Activated CD4-positive, alpha-beta T cell treated with anti-CD3 and anti-CD28 coated beads for 36 hours (primary cell): ENCODE data around the gene ENTPD8. TPM values are rescaled to one million over a fixed set of nuclear protein-coding genes. Genes with fewer than 3 reads are reported as not detected.

Experiments
- ATAC-seq: fragments of 200-7000 bp; cut with Tn5 transposase; one replicate; pipeline ENCODE4 v1.10.0; 2021; ENCODE audit warnings: mild to moderate bottlenecking, moderate library complexity
- CTCF ChIA-PET: fragments of 350-600 bp; sonication (Branson Sonifier 250); formaldehyde crosslinking; loops from one replicate; lab custom pipeline; 2021; ENCODE audit warnings: antibody characterized with exemption; lab: Charles Lee
- POLR2A ChIA-PET: fragments of 350-600 bp; sonication (Branson Sonifier 250); formaldehyde crosslinking; loops from one replicate; lab custom pipeline; 2021; ENCODE audit warnings: antibody characterized with exemption, inconsistent platforms; lab: Charles Lee
- DNase-seq: peaks from one replicate; pipeline ENCODE4 v3.0.0-alpha.2; 2020
- H3K27ac Mint-ChIP-seq: one replicate; pipeline ENCODE4 v1.8.0; 2021; ENCODE audit warnings: mixed read lengths
- H3K27me3 Mint-ChIP-seq: one replicate; pipeline ENCODE4 v1.8.0; 2021; ENCODE audit warnings: mixed read lengths
- H3K36me3 Mint-ChIP-seq: one replicate; pipeline ENCODE4 v1.8.0; 2021; ENCODE audit warnings: low read depth, mixed read lengths
- H3K4me1 Mint-ChIP-seq: one replicate; pipeline ENCODE4 v1.8.0; 2021; ENCODE audit warnings: mixed read lengths
- H3K4me3 Mint-ChIP-seq: one replicate; pipeline ENCODE4 v1.8.0; 2021; ENCODE audit warnings: mild to moderate bottlenecking, moderate library complexity, mixed read lengths
- H3K9me3 Mint-ChIP-seq: one replicate; pipeline ENCODE4 v1.8.0; 2021; ENCODE audit warnings: low read depth, mixed read lengths
- intact Hi-C, 2 experiments: fragments of 100-400 bp; cut with DNase I in 1 of 2; cut with micrococcal nuclease in 1 of 2; formaldehyde crosslinking; loops; one replicate each; pipeline versions ENCODE4 v1.14.2 to v1.15.1; 2022 to 2024; cut with DNase I, micrococcal nuclease
- total RNA-seq, 2 experiments: library from RNA; stranded (reverse); gene quantifications; one replicate each; pipeline ENCODE4 v1.2.3, GENCODE V29; 2021

The ENTPD8 gene
- total RNA-seq, 2 experiments from 2014 or later, result not detected

DNA sequence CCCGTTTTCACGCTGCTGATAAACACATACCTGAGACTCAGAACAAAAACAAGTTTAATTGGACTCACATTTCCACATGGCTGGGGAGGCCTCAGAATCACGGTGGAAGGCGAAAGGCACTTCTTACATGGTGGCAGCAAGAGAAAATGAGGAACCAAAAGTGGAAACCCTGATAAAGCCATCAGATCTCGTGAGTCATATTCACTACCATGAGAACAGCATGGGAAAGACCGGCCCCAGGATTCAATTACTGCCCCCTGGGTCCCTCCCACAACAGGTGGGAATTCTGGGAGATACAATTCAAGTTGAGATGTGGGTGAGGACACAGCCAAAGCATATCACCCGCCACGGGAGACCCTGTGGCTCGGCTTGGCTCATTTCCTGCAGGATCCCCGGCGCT is 38.4 kb downstream of the ENTPD8 start:
- H3K27ac Mint-ChIP-seq, result no peak overlapping the region
- ATAC-seq, result no peak
- intact Hi-C loops, result no loop called here

GRCh38 chr9:137398561-137399468 is 42.3 kb downstream of the ENTPD8 start:
- ChIA-PET POLR2A (no interaction called here), CTCF (no interaction called here)
- no peak overlapping the region for H3K27ac Mint-ChIP-seq
- DNase-seq (no peak), ATAC-seq (no peak)
- intact Hi-C loops, result loop anchor here in 1 of 2 experiments (5.0 kb wide), 1 partner anchor 72 kb away; no protein-coding TSS in a partner anchor
- H3K27me3 Mint-ChIP-seq, result no peaks in the 10 kb centered on the region
- H3K36me3 Mint-ChIP-seq, result no peaks in the 10 kb centered on the region
- H3K4me3 Mint-ChIP-seq, result no peak overlapping the region
- H3K4me1 Mint-ChIP-seq, result peaks cover 20% of the 10 kb centered on the region
- H3K9me3 Mint-ChIP-seq, result no peaks in the 10 kb centered on the region

More for the DNA sequence above, 38.4 kb downstream of the ENTPD8 start:
- Mint-ChIP-seq H3K4me1 (peaks cover 11% of the 10 kb centered on the region), H3K27me3 (no peaks in the 10 kb centered on the region), H3K4me3 (no peak overlapping the region), H3K9me3 (no peaks in the 10 kb centered on the region), H3K36me3 (no peaks in the 10 kb centered on the region)
- CTCF ChIA-PET, result no interaction called here
- POLR2A ChIA-PET, result no interaction called here
- DNase-seq, result no peak

DNA sequence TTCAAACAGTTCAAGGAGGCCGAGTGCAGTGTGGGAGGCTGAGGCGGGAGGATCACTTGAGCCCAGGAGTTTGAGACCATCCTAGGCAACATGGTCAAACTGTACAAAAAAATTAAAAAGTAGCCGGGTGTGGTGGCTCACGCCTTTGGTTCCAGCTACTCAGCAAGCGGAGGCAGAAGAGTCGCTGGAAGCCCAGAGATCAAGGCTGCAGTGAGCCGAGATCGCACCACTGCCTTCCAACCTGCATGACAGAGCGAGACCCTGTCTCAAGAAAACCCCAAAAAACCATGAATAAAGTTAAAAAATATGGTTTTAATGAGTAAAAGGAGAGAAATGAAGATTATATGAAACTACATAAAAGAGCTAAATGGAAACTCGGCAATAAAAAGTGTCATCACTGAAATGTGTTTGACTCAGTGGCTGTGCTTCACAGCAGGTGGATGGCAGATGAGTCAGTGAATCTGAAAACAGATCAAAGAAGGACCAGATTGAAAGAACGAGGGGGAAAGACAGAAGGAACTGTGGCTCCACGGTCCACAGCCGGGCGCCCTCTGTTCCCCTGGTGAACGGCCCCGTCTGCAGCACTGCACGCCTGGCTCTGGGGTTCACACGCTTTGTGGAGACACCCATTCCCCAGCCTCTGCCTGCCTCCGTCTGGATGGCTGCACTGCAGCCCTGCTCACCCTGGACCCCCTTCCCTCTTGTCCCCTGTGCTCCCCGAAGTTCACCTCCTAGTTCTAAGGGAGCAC is 43.3 kb downstream of the ENTPD8 start:
- intact Hi-C loops, result loop anchor here in 1 of 2 experiments (5.0 kb wide), 1 partner anchor 71 kb away; no protein-coding TSS in a partner anchor
- CTCF ChIA-PET, result interaction anchor here (0.8 to 1.1 kb wide), 4 partner anchors 10 to 278 kb away, joined by 3 to 6 read pairs (median 4); partner anchors contain the start of gene NRARP
- Mint-ChIP-seq H3K27me3 (no peaks in the 10 kb centered on the region), H3K27ac (peak overlapping the region; percentile 82), H3K4me3 (peak overlapping the region; percentile 28), H3K9me3 (no peaks in the 10 kb centered on the region), H3K36me3 (no peaks in the 10 kb centered on the region), H3K4me1 (peaks cover 20% of the 10 kb centered on the region)
- ATAC-seq (peak; percentile 98), DNase-seq (peak; percentile 77)
- POLR2A ChIA-PET, result interaction anchor here (0.6 to 0.8 kb wide), 3 partner anchors 38 to 107 kb away, joined by 3 to 4 read pairs (median 3); no protein-coding TSS in a partner anchor

DNA sequence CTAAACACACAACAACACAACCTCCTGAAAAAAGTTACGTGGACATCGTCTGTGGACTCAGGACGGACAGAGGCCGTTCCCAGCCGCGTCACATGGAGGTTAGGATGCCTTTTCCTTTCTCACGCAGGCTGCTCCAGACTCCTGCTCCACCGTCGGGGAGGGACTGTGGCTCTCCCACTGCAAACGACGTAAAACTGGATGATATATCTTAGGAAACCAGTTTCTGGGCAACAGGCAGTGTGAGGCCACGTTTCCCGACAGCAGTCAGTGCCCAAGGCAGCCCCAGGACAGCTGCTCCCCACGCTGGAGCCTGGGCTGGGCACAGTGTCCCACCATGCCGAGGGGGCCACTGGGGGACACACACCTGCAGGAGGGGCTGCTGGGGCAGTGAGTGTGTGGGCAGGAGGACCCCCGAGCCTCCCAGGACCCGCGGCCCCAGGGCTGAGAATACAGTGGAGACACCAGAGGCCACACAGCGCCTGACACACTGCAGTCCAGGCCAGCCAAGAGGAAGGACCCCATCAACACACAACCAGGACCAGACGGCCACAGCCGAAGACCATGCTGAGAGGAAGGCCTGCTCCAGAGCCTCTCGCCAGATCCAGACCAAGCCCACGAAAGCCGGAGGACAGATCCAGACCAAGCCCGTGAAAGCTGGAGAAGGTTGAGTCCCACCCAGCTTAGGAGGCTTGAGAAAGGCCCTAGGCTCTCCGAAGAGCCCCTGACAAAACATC is 44.4 kb downstream of the ENTPD8 start:
- Mint-ChIP-seq H3K9me3 (no peaks in the 10 kb centered on the region), H3K36me3 (no peaks in the 10 kb centered on the region), H3K4me3 (no peak overlapping the region), H3K27ac (peak overlapping the region; percentile 82), H3K4me1 (peaks cover 20% of the 10 kb centered on the region), H3K27me3 (no peaks in the 10 kb centered on the region)
- DNase-seq (no peak), ATAC-seq (no peak)
- intact Hi-C loops, result loop anchor here in 1 of 2 experiments (5.0 kb wide), 1 partner anchor 70 kb away; no protein-coding TSS in a partner anchor
- ChIA-PET CTCF (no interaction called here), POLR2A (no interaction called here)

GRCh38 chr9:137396227-137396626 is 44.9 kb downstream of the ENTPD8 start:
- ATAC-seq (no peak), DNase-seq (no peak)
- intact Hi-C loops, result loop anchor here in 1 of 2 experiments (5.0 kb wide), 1 partner anchor 69 kb away; no protein-coding TSS in a partner anchor
- H3K4me3 Mint-ChIP-seq, result no peak overlapping the region
- POLR2A ChIA-PET, result no interaction called here
- peaks cover 20% of the 10 kb centered on the region for H3K4me1 Mint-ChIP-seq
- CTCF ChIA-PET, result no interaction called here
- H3K9me3 Mint-ChIP-seq, result no peaks in the 10 kb centered on the region
- no peaks in the 10 kb centered on the region for H3K27me3 Mint-ChIP-seq
- no peaks in the 10 kb centered on the region for H3K36me3 Mint-ChIP-seq
- no peak overlapping the region for H3K27ac Mint-ChIP-seq

DNA sequence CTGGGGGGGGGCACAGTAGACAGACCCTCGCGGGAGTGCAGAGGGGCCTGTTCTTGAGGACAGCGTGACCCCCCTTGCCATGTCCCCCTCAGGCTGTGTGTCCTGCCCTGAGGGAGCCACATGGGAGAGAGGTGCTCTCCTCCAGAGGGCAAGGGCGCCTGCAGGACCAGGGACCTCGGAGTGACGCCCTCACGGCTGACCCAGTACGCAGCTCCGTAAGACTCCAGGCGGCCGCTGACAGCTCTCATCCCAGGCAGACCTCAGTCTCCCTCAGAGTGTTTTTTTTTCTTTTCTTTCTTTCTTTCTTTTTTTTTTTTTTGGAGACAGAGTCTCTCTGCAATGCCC is 45.5 kb downstream of the ENTPD8 start:
- ATAC-seq, result no peak
- Mint-ChIP-seq H3K27ac (no peak overlapping the region), H3K4me1 (peaks cover 20% of the 10 kb centered on the region), H3K9me3 (no peaks in the 10 kb centered on the region), H3K36me3 (no peaks in the 10 kb centered on the region), H3K27me3 (no peaks in the 10 kb centered on the region), H3K4me3 (no peak overlapping the region)
- CTCF ChIA-PET, result interaction anchor here (0.7 kb wide), 1 partner anchor 192 kb away, joined by 3 read pairs; no protein-coding TSS in a partner anchor
- intact Hi-C loops, result loop anchor here in 1 of 2 experiments (5.0 kb wide), 1 partner anchor 68 kb away; no protein-coding TSS in a partner anchor
- DNase-seq, result no peak
- POLR2A ChIA-PET, result no interaction called here

GRCh38 chr9:137394866-137395665 is 46.1 kb downstream of the ENTPD8 start:
- Mint-ChIP-seq H3K4me3 (no peak overlapping the region), H3K27me3 (no peaks in the 10 kb centered on the region), H3K4me1 (peaks cover 20% of the 10 kb centered on the region), H3K36me3 (no peaks in the 10 kb centered on the region), H3K27ac (no peak overlapping the region), H3K9me3 (no peaks in the 10 kb centered on the region)
- ATAC-seq, result no peak
- no peak for DNase-seq
- POLR2A ChIA-PET, result no interaction called here
- CTCF ChIA-PET, result interaction anchor here (0.7 kb wide), 1 partner anchor 193 kb away, joined by 3 read pairs; no protein-coding TSS in a partner anchor
- intact Hi-C loops, result loop anchor here in 1 of 2 experiments (5.0 kb wide), 1 partner anchor 68 kb away; no protein-coding TSS in a partner anchor

DNA sequence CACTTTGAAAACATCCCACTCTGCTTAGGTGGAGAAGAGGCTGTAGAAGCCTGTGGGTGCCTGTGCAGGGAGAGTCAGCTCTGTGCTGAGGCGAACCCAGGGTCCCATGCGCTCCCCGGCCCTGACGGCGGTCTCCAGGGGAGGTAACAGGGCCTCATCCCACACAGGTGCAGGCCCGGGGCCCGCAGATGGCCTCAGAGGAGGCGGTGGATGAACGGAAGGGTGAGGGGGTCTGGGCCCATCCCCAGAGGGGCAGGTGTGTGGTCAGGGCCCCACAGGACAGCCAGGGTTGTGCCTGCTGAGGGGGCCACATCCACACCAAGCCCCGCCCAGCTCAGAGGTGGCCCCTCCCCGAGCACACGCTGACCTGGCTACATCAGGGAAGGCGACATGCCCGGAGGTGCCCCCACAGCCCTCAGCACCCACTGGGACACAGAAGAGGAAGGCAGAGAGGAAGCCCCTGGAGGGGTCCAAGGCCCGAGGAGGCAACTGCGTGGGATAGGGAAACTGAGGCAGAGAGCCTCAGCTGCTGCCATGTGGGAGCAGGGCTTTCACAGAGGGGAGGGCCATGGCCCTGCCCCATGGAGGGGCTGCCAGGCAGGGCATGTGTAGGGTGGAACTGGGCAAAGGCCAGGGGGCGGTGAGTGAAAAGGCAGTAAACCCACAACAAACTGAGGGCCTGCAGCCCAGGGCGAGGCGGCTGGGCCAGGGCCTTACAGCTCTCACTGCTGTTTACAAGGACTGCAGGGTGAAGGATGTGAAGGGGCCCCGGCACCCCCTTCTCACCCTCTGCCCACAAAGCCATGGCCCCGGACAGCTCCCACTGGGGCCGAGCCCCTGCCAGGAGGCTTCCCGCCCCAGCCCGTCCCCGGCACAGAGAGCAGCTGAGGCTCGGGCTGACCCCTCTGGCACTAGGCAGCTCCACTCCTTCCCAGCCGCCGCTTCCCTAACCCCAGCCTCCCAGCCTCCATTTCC is 47.7 kb downstream of the ENTPD8 start:
- DNase-seq (no peak), ATAC-seq (no peak)
- no peaks in the 10 kb centered on the region for H3K9me3 Mint-ChIP-seq
- no peaks in the 10 kb centered on the region for H3K36me3 Mint-ChIP-seq
- intact Hi-C loops, result no loop called here
- no peak overlapping the region for H3K27ac Mint-ChIP-seq
- POLR2A ChIA-PET, result no interaction called here
- CTCF ChIA-PET, result no interaction called here
- peaks cover 15% of the 10 kb centered on the region for H3K4me1 Mint-ChIP-seq
- H3K4me3 Mint-ChIP-seq, result no peak overlapping the region
- H3K27me3 Mint-ChIP-seq, result no peaks in the 10 kb centered on the region

GRCh38 chr9:137392232-137393007 is 48.7 kb downstream of the ENTPD8 start:
- no peak for ATAC-seq
- H3K36me3 Mint-ChIP-seq, result no peaks in the 10 kb centered on the region
- H3K27me3 Mint-ChIP-seq, result no peaks in the 10 kb centered on the region
- H3K4me3 Mint-ChIP-seq, result no peak overlapping the region
- ChIA-PET POLR2A (no interaction called here), CTCF (no interaction called here)
- intact Hi-C loops, result no loop called here
- DNase-seq, result no peak
- no peak overlapping the region for H3K27ac Mint-ChIP-seq
- no peaks in the 10 kb centered on the region for H3K9me3 Mint-ChIP-seq
- H3K4me1 Mint-ChIP-seq, result peaks cover 10% of the 10 kb centered on the region
